HepG2 (cell line): Measurements from ENCODE around the gene SBK1. TPM values are rescaled to one million over a fixed set of nuclear protein-coding genes. Genes with fewer than 3 reads are reported as not detected.

ENCODE experiments used
- AGO1 ChIP-seq: fragments of 200-400 bp; formaldehyde crosslinking; IDR thresholded peaks from 2 replicates; pipeline ENCODE4 v1.6.1; 2017; ENCODE audit warnings: mild to moderate bottlenecking, low read depth, low read length, moderate library complexity; ENCODE audit not compliant: poor library complexity, severe bottlenecking
- MEIS2 ChIP-seq: sonication (generic); formaldehyde crosslinking; IDR thresholded peaks from 2 replicates; pipeline ENCODE4 v1.9.0; 2021; ENCODE audit warnings: mild to moderate bottlenecking, missing genetic modification reagents
- RELA ChIP-seq: sonication (generic); formaldehyde crosslinking; IDR thresholded peaks from 2 replicates; pipeline ENCODE4 v1.4.0; 2020; ENCODE audit warnings: missing genetic modification reagents
- RFX1 ChIP-seq: fragments of 450-650 bp; IDR thresholded peaks from 2 replicates; pipeline ENCODE4 v1.6.1; 2017
- SMAD3 ChIP-seq: sonication (generic); formaldehyde crosslinking; IDR thresholded peaks from 2 replicates; pipeline ENCODE4 v1.4.0; 2020; ENCODE audit warnings: missing genetic modification reagents
- SSRP1 ChIP-seq: IDR thresholded peaks from 2 replicates; pipeline ENCODE4 v1.6.1; 2016; ENCODE audit warnings: control low read depth
- TSC22D2 ChIP-seq: sonication (generic); formaldehyde crosslinking; IDR thresholded peaks from 2 replicates; pipeline ENCODE4 v1.5.1; 2020; ENCODE audit warnings: missing genetic modification reagents, mild to moderate bottlenecking, borderline replicate concordance
- ZFYVE20 ChIP-seq: sonication (generic); formaldehyde crosslinking; IDR thresholded peaks from 2 replicates; pipeline ENCODE4 v1.8.0; 2023; ENCODE audit warnings: low read depth, mild to moderate bottlenecking, moderate library complexity, missing genetic modification reagents, borderline replicate concordance
- polyA plus RNA-seq, 8 experiments: library from polyadenylated mRNA; depleted of rRNA in 3 of 8; stranded (reverse) in 7 of 8; unstranded in 1 of 8; fragments of >200 nt; fragmentation: Illumina TruSeq in 4 of 8; extraction: Trizol in 4 of 8; gene quantifications; 2 replicates each; pipeline versions ENCODE4 v1.2.1 to v1.2.3, GENCODE V29; 2011 to 2016; ENCODE audit warnings: low read depth in 4 of 8, missing spikeins in 1 of 8, mixed read lengths in 1 of 8; ENCODE audit not compliant: insufficient read depth in 1 of 8
- total RNA-seq, 5 experiments: library from RNA; depleted of rRNA; stranded (reverse); fragments of >200 nt; fragmentation: Illumina TruSeq; extraction: Trizol; gene quantifications; 2 replicates each; pipeline ENCODE4 v1.2.3, GENCODE V29; 2016; ENCODE audit warnings: low read depth in 1 of 5
- TF ChIP-seq, protein P1 (sequence below), 2 experiments: IDR thresholded peaks; 2 replicates each; pipeline ENCODE4 v1.6.1; 2011 to 2012; ENCODE audit warnings: low read length in 2 of 2, borderline replicate concordance in 1 of 2, low read depth in 1 of 2, mild to moderate bottlenecking in 1 of 2, moderate library complexity in 1 of 2
- TF ChIP-seq, protein P2 (sequence below): sonication (generic); formaldehyde crosslinking; IDR thresholded peaks from 2 replicates; pipeline ENCODE4 v1.9.0; 2021; ENCODE audit warnings: missing genetic modification reagents, mild to moderate bottlenecking, borderline replicate concordance
- TF ChIP-seq, protein P3 (sequence below): IDR thresholded peaks from 2 replicates; pipeline ENCODE4 v1.4.0; 2020; ENCODE audit warnings: mild to moderate bottlenecking, missing genetic modification reagents
- TF ChIP-seq, protein P4 (sequence below): sonication (generic); formaldehyde crosslinking; IDR thresholded peaks from 2 replicates; pipeline ENCODE4 v1.4.0; 2020; ENCODE audit warnings: missing genetic modification reagents
- TF ChIP-seq, protein P5 (sequence below): sonication (generic); formaldehyde crosslinking; IDR thresholded peaks from 2 replicates; pipeline ENCODE4 v1.8.1; 2023; ENCODE audit warnings: missing genetic modification reagents, inconsistent platforms, borderline replicate concordance
- TF ChIP-seq, protein P6 (sequence below): sonication (generic); formaldehyde crosslinking; IDR thresholded peaks from 2 replicates; pipeline ENCODE4 v1.4.0; 2020; ENCODE audit warnings: missing genetic modification reagents, mild to moderate bottlenecking, borderline replicate concordance

Gene SBK1
- total and polyA plus RNA-seq, 2 of the 13 experiments (the other 11 are each of a cell fraction or from before 2014, with no cell fraction given), result 0.15 to 0.17 TPM

DNA sequence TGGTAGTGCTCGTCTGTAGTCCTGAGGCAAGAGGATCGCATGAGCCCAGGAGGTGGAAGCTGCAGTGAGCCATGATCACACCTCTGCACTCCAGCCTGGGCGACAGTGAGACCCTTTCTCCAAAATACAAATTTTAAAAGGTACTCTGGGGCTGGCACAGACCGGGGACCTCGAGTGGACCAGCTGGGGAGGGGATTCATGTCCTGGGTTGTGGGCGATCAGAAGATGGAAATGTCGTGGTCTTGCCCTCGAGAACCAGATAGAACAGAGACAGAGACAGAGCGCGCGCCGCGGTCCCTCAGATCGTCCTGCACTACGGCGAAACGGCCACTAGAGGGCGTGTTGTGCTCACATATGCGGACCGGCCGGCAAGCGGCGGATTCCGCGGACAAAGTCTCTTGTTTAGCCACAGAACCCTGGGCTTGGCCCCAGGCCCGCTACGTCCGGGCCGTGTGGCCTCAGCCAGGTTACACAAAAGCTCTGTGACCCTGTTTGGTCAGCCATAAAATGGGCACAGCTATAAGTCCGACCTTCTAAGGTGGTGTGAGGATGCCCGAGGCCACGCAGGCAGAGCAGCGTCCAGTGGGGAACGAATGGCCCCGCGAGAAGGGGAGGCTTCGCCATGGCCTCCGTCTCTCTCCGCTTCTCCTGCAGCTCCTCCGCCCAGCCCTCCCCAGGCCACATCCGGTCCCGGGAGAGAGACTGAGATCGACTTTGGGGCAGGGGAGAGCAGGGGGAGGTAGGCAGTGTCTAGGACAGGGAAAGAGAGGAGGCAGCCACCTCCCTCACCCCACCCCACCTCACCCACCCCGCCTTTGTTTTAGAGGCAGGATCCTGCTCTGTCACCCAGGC lies 14.6 kb upstream of the SBK1 start (continued):
- TF ChIP-seq TSC22D2 (CRISPR knock-in tag) (peak; percentile 35; the same call in 1 of the 2 replicates), MEIS2 (no peak), ZFYVE20 (no peak), RELA (CRISPR knock-in tag) (no peak), AGO1 (peak; percentile 54), SSRP1 (CRISPR knock-in tag) (no peak), SMAD3 (CRISPR knock-in tag) (peak; percentile 90), RFX1 (no peak)
- TF ChIP-seq, protein P1, sequence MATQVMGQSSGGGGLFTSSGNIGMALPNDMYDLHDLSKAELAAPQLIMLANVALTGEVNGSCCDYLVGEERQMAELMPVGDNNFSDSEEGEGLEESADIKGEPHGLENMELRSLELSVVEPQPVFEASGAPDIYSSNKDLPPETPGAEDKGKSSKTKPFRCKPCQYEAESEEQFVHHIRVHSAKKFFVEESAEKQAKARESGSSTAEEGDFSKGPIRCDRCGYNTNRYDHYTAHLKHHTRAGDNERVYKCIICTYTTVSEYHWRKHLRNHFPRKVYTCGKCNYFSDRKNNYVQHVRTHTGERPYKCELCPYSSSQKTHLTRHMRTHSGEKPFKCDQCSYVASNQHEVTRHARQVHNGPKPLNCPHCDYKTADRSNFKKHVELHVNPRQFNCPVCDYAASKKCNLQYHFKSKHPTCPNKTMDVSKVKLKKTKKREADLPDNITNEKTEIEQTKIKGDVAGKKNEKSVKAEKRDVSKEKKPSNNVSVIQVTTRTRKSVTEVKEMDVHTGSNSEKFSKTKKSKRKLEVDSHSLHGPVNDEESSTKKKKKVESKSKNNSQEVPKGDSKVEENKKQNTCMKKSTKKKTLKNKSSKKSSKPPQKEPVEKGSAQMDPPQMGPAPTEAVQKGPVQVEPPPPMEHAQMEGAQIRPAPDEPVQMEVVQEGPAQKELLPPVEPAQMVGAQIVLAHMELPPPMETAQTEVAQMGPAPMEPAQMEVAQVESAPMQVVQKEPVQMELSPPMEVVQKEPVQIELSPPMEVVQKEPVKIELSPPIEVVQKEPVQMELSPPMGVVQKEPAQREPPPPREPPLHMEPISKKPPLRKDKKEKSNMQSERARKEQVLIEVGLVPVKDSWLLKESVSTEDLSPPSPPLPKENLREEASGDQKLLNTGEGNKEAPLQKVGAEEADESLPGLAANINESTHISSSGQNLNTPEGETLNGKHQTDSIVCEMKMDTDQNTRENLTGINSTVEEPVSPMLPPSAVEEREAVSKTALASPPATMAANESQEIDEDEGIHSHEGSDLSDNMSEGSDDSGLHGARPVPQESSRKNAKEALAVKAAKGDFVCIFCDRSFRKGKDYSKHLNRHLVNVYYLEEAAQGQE (IDR thresholded peaks at IDR 0.05; ENCODE audit: borderline replicate concordance in 1 of 2, low read depth in 1 of 2, low read length in 2 of 2), result no peak
- TF ChIP-seq, protein P2, sequence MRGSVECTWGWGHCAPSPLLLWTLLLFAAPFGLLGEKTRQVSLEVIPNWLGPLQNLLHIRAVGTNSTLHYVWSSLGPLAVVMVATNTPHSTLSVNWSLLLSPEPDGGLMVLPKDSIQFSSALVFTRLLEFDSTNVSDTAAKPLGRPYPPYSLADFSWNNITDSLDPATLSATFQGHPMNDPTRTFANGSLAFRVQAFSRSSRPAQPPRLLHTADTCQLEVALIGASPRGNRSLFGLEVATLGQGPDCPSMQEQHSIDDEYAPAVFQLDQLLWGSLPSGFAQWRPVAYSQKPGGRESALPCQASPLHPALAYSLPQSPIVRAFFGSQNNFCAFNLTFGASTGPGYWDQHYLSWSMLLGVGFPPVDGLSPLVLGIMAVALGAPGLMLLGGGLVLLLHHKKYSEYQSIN (CRISPR knock-in tag), result no peak
- TF ChIP-seq, protein P3, sequence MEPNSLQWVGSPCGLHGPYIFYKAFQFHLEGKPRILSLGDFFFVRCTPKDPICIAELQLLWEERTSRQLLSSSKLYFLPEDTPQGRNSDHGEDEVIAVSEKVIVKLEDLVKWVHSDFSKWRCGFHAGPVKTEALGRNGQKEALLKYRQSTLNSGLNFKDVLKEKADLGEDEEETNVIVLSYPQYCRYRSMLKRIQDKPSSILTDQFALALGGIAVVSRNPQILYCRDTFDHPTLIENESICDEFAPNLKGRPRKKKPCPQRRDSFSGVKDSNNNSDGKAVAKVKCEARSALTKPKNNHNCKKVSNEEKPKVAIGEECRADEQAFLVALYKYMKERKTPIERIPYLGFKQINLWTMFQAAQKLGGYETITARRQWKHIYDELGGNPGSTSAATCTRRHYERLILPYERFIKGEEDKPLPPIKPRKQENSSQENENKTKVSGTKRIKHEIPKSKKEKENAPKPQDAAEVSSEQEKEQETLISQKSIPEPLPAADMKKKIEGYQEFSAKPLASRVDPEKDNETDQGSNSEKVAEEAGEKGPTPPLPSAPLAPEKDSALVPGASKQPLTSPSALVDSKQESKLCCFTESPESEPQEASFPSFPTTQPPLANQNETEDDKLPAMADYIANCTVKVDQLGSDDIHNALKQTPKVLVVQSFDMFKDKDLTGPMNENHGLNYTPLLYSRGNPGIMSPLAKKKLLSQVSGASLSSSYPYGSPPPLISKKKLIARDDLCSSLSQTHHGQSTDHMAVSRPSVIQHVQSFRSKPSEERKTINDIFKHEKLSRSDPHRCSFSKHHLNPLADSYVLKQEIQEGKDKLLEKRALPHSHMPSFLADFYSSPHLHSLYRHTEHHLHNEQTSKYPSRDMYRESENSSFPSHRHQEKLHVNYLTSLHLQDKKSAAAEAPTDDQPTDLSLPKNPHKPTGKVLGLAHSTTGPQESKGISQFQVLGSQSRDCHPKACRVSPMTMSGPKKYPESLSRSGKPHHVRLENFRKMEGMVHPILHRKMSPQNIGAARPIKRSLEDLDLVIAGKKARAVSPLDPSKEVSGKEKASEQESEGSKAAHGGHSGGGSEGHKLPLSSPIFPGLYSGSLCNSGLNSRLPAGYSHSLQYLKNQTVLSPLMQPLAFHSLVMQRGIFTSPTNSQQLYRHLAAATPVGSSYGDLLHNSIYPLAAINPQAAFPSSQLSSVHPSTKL (CRISPR knock-in tag), result peak; percentile 54
- TF ChIP-seq, protein P4, sequence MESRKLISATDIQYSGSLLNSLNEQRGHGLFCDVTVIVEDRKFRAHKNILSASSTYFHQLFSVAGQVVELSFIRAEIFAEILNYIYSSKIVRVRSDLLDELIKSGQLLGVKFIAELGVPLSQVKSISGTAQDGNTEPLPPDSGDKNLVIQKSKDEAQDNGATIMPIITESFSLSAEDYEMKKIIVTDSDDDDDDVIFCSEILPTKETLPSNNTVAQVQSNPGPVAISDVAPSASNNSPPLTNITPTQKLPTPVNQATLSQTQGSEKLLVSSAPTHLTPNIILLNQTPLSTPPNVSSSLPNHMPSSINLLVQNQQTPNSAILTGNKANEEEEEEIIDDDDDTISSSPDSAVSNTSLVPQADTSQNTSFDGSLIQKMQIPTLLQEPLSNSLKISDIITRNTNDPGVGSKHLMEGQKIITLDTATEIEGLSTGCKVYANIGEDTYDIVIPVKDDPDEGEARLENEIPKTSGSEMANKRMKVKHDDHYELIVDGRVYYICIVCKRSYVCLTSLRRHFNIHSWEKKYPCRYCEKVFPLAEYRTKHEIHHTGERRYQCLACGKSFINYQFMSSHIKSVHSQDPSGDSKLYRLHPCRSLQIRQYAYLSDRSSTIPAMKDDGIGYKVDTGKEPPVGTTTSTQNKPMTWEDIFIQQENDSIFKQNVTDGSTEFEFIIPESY (CRISPR knock-in tag), result 0 out of 2 replicates have a peak, but pooled peaks have one; percentile 37
- TF ChIP-seq, protein P5, sequence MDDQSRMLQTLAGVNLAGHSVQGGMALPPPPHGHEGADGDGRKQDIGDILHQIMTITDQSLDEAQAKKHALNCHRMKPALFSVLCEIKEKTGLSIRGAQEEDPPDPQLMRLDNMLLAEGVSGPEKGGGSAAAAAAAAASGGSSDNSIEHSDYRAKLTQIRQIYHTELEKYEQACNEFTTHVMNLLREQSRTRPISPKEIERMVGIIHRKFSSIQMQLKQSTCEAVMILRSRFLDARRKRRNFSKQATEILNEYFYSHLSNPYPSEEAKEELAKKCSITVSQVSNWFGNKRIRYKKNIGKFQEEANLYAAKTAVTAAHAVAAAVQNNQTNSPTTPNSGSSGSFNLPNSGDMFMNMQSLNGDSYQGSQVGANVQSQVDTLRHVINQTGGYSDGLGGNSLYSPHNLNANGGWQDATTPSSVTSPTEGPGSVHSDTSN (CRISPR knock-in tag), result no peak
- TF ChIP-seq, protein P6, sequence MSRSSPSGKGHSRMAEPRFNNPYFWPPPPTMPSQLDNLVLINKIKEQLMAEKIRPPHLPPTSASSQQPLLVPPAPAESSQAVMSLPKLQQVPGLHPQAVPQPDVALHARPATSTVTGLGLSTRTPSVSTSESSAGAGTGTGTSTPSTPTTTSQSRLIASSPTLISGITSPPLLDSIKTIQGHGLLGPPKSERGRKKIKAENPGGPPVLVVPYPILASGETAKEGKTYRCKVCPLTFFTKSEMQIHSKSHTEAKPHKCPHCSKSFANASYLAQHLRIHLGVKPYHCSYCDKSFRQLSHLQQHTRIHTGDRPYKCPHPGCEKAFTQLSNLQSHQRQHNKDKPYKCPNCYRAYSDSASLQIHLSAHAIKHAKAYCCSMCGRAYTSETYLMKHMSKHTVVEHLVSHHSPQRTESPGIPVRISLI (CRISPR knock-in tag), result peak; percentile 14; the same call in 1 of the 2 replicates
